Hepatocyte (in vitro differentiated cells): ENCODE results near the gene BCAP31. TPM values are rescaled to one million over a fixed set of nuclear protein-coding genes. Genes with fewer than 3 reads are reported as not detected.
"Not testable (repeated sequence)": the region's sequence is repeated elsewhere in the genome, so short reads cannot be mapped to it uniquely, and the experiment has no call there.

Source experiments
- DNase-seq: peaks from one replicate; pipeline ENCODE4 v3.0.0-alpha.2; 2016; ENCODE audit warnings: low spot score
- H2AFZ ChIP-seq: fragments of 200-600 bp; sonication (generic); 2 replicates; pipeline ENCODE4 v1.6.0; 2016; ENCODE audit warnings: antibody characterized with exemption, mild to moderate bottlenecking
- H3K27ac ChIP-seq: fragments of 200-600 bp; sonication (generic); 2 replicates; pipeline ENCODE4 v1.5.1; 2016; ENCODE audit warnings: mild to moderate bottlenecking
- H3K27me3 ChIP-seq: fragments of 200-600 bp; sonication (generic); 2 replicates; pipeline ENCODE4 v1.6.1; 2016
- H3K36me3 ChIP-seq: fragments of 200-600 bp; sonication (generic); replicated peaks from 2 replicates; pipeline ENCODE4 v1.5.1; 2016; ENCODE audit warnings: low read depth; ENCODE audit not compliant: insufficient read depth
- H3K4me1 ChIP-seq: fragments of 200-600 bp; sonication (generic); 2 replicates; pipeline ENCODE4 v1.5.1; 2016; ENCODE audit warnings: mild to moderate bottlenecking, moderate library complexity; ENCODE audit not compliant: insufficient read depth
- H3K4me2 ChIP-seq: fragments of 200-600 bp; sonication (generic); 2 replicates; pipeline ENCODE4 v1.6.0; 2016
- H3K4me3 ChIP-seq: fragments of 200-600 bp; sonication (generic); 2 replicates; pipeline ENCODE4 v1.5.1; 2016; ENCODE audit warnings: mild to moderate bottlenecking
- H3K79me2 ChIP-seq: fragments of 200-600 bp; sonication (generic); 2 replicates; pipeline ENCODE4 v1.6.0; 2017; ENCODE audit warnings: mild to moderate bottlenecking
- H3K9me2 ChIP-seq: fragments of 200-600 bp; sonication (generic); replicated peaks from 2 replicates; pipeline ENCODE4 v1.6.0; 2017; ENCODE audit warnings: mild to moderate bottlenecking; ENCODE audit not compliant: insufficient read depth
- H3K9me3 ChIP-seq: fragments of 200-600 bp; sonication (generic); 2 replicates; pipeline ENCODE4 v1.5.1; 2016; ENCODE audit warnings: low read depth, mild to moderate bottlenecking
- H4K20me1 ChIP-seq: fragments of 200-600 bp; sonication (generic); 2 replicates; pipeline ENCODE4 v1.6.0; 2016; ENCODE audit warnings: mild to moderate bottlenecking; ENCODE audit not compliant: insufficient read depth, poor library complexity, severe bottlenecking
- CTCF ChIP-seq: fragments of 200-600 bp; sonication (generic); IDR thresholded peaks from 2 replicates; pipeline ENCODE4 v1.5.1; 2016; ENCODE audit warnings: antibody characterized with exemption, mild to moderate bottlenecking; ENCODE audit not compliant: poor library complexity
- EZH2 ChIP-seq: fragments of 200-600 bp; sonication (generic); IDR thresholded peaks from 2 replicates; pipeline ENCODE4 v1.6.1; 2016; ENCODE audit warnings: antibody characterized with exemption, mild to moderate bottlenecking, borderline replicate concordance
- EZH2phosphoT487 ChIP-seq: fragments of 200-600 bp; sonication (generic); IDR thresholded peaks from one replicate; pipeline ENCODE4 v1.6.1; 2018; ENCODE audit warnings: antibody characterized with exemption, mild to moderate bottlenecking, low read depth, moderate library complexity; ENCODE audit not compliant: unreplicated experiment, severe bottlenecking
- WGBS: methylation state at CpG from one replicate; pipeline ENCODE4 v1.1.6; 2016; ENCODE audit warnings: low lambda C conversion rate; ENCODE audit errors: missing lambda C conversion rate; 5-methylcytosine and 5-hydroxymethylcytosine counted together
- polyA plus RNA-seq: library from polyadenylated mRNA; unstranded; fragments of >200 nt; fragmentation: Nextera tagmentation; extraction: Ambion mirVana; gene quantifications from 2 replicates; pipeline ENCODE4 v1.2.1, GENCODE V29; 2016
- total RNA-seq: library from RNA; depleted of rRNA; stranded (reverse); fragments of >200 nt; gene quantifications from 2 replicates; pipeline ENCODE4 v1.2.3, GENCODE V29; 2014

The BCAP31 gene
- total and polyA plus RNA-seq, 2 experiments from 2014 or later = 146 to 351 TPM

DNA sequence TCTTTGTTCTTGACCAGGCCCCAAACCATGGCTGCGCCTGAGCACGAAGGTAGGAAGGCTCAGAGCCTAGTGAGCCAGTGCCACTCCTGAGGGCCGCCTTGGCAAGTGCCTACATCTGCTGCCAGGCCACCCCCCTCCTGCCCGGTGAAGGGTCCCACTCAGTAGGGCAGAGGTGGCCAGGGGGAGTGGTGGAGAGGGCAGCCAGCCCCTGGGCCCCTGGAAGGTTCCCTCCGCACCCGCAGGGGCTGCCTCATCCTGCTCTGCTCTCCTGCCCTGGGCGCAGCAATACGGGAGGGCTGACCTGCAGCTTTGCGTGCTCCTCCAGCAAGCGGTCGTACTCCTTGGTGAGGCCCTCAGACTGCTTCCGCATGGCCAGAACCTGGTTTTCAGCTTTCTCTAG lies 22.5 kb downstream of the BCAP31 start:
- DNase-seq = no peak
- H3K36me3 ChIP-seq = no peaks in the 10 kb centered on the region
- TF ChIP-seq CTCF = no peak
- TF ChIP-seq EZH2phosphoT487 = no peak
- TF ChIP-seq EZH2 = no peak

DNA sequence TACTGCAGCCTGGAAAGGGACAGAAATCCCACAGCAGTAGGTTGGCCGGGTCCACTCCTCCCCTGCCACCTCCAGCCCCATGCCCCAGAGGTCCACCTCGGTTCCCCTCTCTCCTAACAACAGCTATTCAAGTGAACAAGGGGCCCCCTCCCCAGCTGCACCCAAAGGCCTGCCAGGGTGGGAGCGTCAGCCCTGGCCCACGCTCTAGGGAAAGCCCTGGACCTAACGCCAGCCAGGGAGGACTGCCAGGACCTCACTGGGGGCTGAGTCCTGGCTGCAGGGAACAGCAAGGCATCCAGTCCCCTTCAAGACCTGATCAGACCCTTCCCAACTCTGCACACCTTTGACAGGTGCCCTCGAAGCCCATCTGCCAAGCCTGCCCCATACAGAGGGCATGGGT lies 23.2 kb downstream of the BCAP31 start:
- H3K9me2 ChIP-seq = no peaks in the 10 kb centered on the region
- H3K27me3 ChIP-seq = no peaks in the 10 kb centered on the region
- no peaks in the 10 kb centered on the region for H3K79me2 ChIP-seq
- no peak for DNase-seq
- H2AFZ ChIP-seq = no peak overlapping the region
- H3K27ac ChIP-seq = no peak overlapping the region
- H3K4me2 ChIP-seq = no peak overlapping the region
- H4K20me1 ChIP-seq = no peaks in the 10 kb centered on the region
- no peaks in the 10 kb centered on the region for H3K36me3 ChIP-seq
- TF ChIP-seq CTCF = no peak
- TF ChIP-seq EZH2 = no peak
- no peak for TF ChIP-seq EZH2phosphoT487
- H3K9me3 ChIP-seq = no peaks in the 10 kb centered on the region
- H3K4me1 ChIP-seq = no peaks in the 10 kb centered on the region
- WGBS = 89% methylated on average over 6 of the region's 6 CpGs
- H3K4me3 ChIP-seq = no peak overlapping the region

More for the DNA sequence above, 22.5 kb downstream of the BCAP31 start:
- Histone ChIP-seq H3K27ac (no peak overlapping the region), H2AFZ (no peak overlapping the region), H3K27me3 (no peaks in the 10 kb centered on the region), H3K4me2 (no peak overlapping the region), H3K4me3 (no peak overlapping the region), H4K20me1 (no peaks in the 10 kb centered on the region), H3K9me2 (no peaks in the 10 kb centered on the region), H3K79me2 (no peaks in the 10 kb centered on the region), H3K4me1 (no peaks in the 10 kb centered on the region), H3K9me3 (no peaks in the 10 kb centered on the region)
- WGBS = 88% methylated on average over 11 of the region's 12 CpGs

DNA sequence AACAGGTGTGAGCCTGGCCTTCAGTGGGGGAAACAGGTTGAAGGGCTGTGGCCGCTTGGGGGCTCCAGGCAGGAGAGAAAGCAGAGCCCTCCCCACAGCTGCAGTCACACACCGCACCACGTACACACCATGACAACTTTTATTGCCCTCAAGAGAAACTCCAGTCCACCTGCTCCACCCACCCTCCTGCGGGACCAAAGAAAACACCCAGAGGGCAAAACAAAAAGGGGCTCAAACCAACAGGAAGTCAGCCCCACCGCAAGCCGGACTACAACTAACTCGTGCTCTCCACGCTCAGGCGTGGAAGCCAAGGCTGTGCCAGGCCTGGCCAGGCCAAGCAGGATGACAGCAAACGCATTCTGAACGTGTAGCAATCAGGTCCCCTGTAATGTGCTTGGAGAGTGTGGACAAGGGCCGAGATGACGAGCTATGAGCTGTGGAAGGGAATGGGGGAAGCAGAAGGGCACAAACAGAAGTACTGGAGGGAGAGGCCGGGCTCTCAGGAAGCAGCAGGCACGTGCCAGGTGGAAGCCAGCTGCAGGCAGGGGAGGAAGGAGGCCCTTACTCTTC lies 23.7 kb downstream of the BCAP31 start:
- Histone ChIP-seq H3K4me3 (no peak overlapping the region), H3K27ac (no peak overlapping the region), H3K9me3 (no peaks in the 10 kb centered on the region), H3K27me3 (no peaks in the 10 kb centered on the region), H4K20me1 (no peaks in the 10 kb centered on the region), H3K4me1 (no peaks in the 10 kb centered on the region), H3K9me2 (no peaks in the 10 kb centered on the region), H3K4me2 (no peak overlapping the region), H2AFZ (no peak overlapping the region), H3K79me2 (no peaks in the 10 kb centered on the region), H3K36me3 (no peaks in the 10 kb centered on the region)
- no peak for DNase-seq
- 73% methylated on average over 15 of the region's 15 CpGs for WGBS
- TF ChIP-seq EZH2phosphoT487 = no peak
- TF ChIP-seq EZH2 = no peak
- no peak for TF ChIP-seq CTCF

DNA sequence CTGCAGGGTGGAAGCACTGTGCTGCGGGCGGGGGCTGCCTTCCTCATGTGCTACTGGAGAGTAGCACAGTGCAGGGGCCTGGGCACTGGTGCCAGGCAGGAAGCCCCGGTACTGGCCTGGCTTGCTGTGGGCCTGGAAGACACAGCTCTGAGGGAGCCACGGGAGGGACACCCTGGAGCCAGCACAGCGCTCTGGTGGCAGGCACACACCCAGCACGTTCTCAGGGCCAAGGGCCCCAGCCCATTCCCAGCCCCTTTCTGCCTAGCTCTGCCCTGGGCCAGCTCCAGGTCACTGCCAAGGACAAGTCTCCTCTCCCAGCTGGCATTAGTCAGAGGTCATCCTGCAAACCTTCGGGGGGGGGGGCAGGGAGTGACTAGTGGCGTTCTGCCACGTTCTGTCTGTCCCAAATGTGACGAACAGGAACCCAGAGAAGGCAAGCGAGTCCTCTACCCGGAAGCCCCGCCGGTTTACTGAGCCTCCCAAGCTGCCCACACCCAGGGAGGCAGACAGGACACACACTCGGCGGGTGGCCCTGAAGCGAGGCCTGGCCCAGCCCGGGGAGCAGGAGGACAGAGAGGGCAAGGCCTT lies 24.3 kb downstream of the BCAP31 start:
- H3K36me3 ChIP-seq, H3K27me3 ChIP-seq, H3K4me1 ChIP-seq, H2AFZ ChIP-seq, DNase-seq, H3K9me3 ChIP-seq, H3K4me3 ChIP-seq, H4K20me1 ChIP-seq, H3K9me2 ChIP-seq, H3K79me2 ChIP-seq, H3K4me2 ChIP-seq: not testable (repeated sequence)
- peak overlapping the region; percentile 37 for H3K27ac ChIP-seq
- WGBS = 82% methylated on average over 15 of the region's 18 CpGs

GRCh38 chrX:153699210-153699783 lies 24.9 kb downstream of the BCAP31 start:
- H3K36me3 ChIP-seq, DNase-seq, H3K9me2 ChIP-seq, H3K9me3 ChIP-seq, H3K4me1 ChIP-seq, H2AFZ ChIP-seq, H3K27me3 ChIP-seq, H3K4me2 ChIP-seq, H3K79me2 ChIP-seq, H4K20me1 ChIP-seq, H3K4me3 ChIP-seq: not testable (repeated sequence)
- WGBS = 79% methylated on average over 16 of the region's 16 CpGs
- H3K27ac ChIP-seq = peak overlapping the region; percentile 37
